HG03354 (cell line): ENCODE data around the gene TARS3.
"Not testable (repeated sequence)": the region's sequence is repeated elsewhere in the genome, so short reads cannot be mapped to it uniquely, and the experiment has no call there.

ENCODE experiments used
- ATAC-seq: cut with Tn5 transposase; IDR thresholded peaks from one replicate; pipeline ENCODE4 v1.9.1; 2021; ENCODE audit warnings: mild to moderate bottlenecking; ENCODE audit not compliant: unreplicated experiment, poor library complexity, severe bottlenecking

The TARS3 gene

GRCh38 chr15:101723874-101724674 is at the start of gene TARS3:
TSS of gene TARS3 (minus strand) at chr15:101724473. CDS start at chr15:101724387, 86 bp downstream.
- peak; percentile 87 for ATAC-seq

GRCh38 chr15:101773496-101774100 is 49.3 kb upstream of the TARS3 start:
- ATAC-seq: no peak

GRCh38 chr15:101772921-101773320 is 48.6 kb upstream of the TARS3 start:
- no peak for ATAC-seq

GRCh38 chr15:101767083-101767640 is 42.9 kb upstream of the TARS3 start:
- ATAC-seq: not testable (repeated sequence)

- no peak for ATAC-seq
These were observed 41.6 kb upstream of the TARS3 start for GRCh38 chr15:101765772-101766456.

GRCh38 chr15:101765340-101765671 is 41.0 kb upstream of the TARS3 start:
- not testable (repeated sequence) for ATAC-seq

GRCh38 chr15:101764669-101765339 is 40.5 kb upstream of the TARS3 start:
- not testable (repeated sequence) for ATAC-seq

- ATAC-seq: peak; percentile 38
These were observed 22.4 kb upstream of the TARS3 start for GRCh38 chr15:101746716-101747082.

- not testable (repeated sequence) for ATAC-seq
These were observed 10.6 kb upstream of the TARS3 start for GRCh38 chr15:101734837-101735236.

GRCh38 chr15:101733545-101733944 is 9.3 kb upstream of the TARS3 start:
- ATAC-seq: no peak

GRCh38 chr15:101732772-101733171 is 8.5 kb upstream of the TARS3 start:
- ATAC-seq: no peak

- no peak for ATAC-seq
These were observed 7.5 kb upstream of the TARS3 start for GRCh38 chr15:101731746-101732145.

GRCh38 chr15:101727186-101727585 is 2.9 kb upstream of the TARS3 start:
- ATAC-seq: no peak

GRCh38 chr15:101725073-101725472 is 800 bp upstream of the TARS3 start:
- no peak for ATAC-seq

- ATAC-seq: no peak
These were observed 367 bp upstream of the TARS3 start for GRCh38 chr15:101724675-101725005.

GRCh38 chr15:101723171-101723873 is 951 bp downstream of the TARS3 start:
- peak; percentile 52 for ATAC-seq

- ATAC-seq: no peak
These were observed 5.4 kb downstream of the TARS3 start for GRCh38 chr15:101718896-101719295.

GRCh38 chr15:101712078-101712477 is 12.2 kb downstream of the TARS3 start:
- no peak for ATAC-seq

- no peak for ATAC-seq
These were observed 13.5 kb downstream of the TARS3 start for GRCh38 chr15:101710806-101711205.

GRCh38 chr15:101709466-101709865 is 14.8 kb downstream of the TARS3 start:
- ATAC-seq: no peak
